Endothelial cell of umbilical vein (primary cell): ENCODE results near the gene DPYD. TPM values are rescaled to one million over a fixed set of nuclear protein-coding genes. Genes with fewer than 3 reads are reported as not detected.

Experiments used
- BruUV-seq: library from RNA; stranded (reverse); fragments of 400-500 nt; replicated peaks from 2 replicates; lab custom pipeline; 2021; lab: Mats Ljungman, UMichigan
- CTCF ChIA-PET: fragments of 300-600, 350-600 bp; sonication (Branson Sonifier 250); formaldehyde crosslinking; loops from one replicate; lab custom pipeline; 2021; ENCODE audit warnings: antibody characterized with exemption, inconsistent platforms; lab: Charles Lee
- POLR2A ChIA-PET: fragments of 300-600, 350-600 bp; sonication (Branson Sonifier 250); formaldehyde crosslinking; loops from one replicate; lab custom pipeline; 2021; ENCODE audit warnings: antibody characterized with exemption, inconsistent platforms; lab: Charles Lee
- DNase-seq: peaks from one replicate; pipeline ENCODE4 v3.0.0-alpha.2; 2011; ENCODE audit warnings: low read depth, low spot score
- FAIRE-seq: peaks from 2 replicates; lab custom pipeline; 2011; peaks lifted over from hg19 to GRCh38; lab: Jason Lieb, UNC
- H2AFZ ChIP-seq: 2 replicates; pipeline ENCODE4 v1.6.0; 2012; ENCODE audit warnings: low read depth, low read length, control low read depth, inconsistent platforms
- H3K27ac ChIP-seq: 2 replicates; pipeline ENCODE4 v1.5.1; 2011; ENCODE audit warnings: low read depth, mild to moderate bottlenecking, control low read depth, low read length, moderate library complexity; ENCODE audit not compliant: insufficient read depth
- H3K27me3 ChIP-seq, 2 experiments: 2 replicates each; pipeline versions ENCODE4 v1.6.0 to v1.6.1; 2011; ENCODE audit warnings: low read length in 2 of 2, mixed read lengths in 1 of 2; ENCODE audit not compliant: control insufficient read depth in 2 of 2, insufficient read depth in 2 of 2
- H3K36me3 ChIP-seq, 2 experiments: 2 replicates in 1 of 2; 3 replicates in 1 of 2; pipeline ENCODE4 v1.5.1; 2011; ENCODE audit warnings: low read length in 2 of 2, mild to moderate bottlenecking in 1 of 2, moderate library complexity in 1 of 2; ENCODE audit not compliant: control insufficient read depth in 2 of 2, insufficient read depth in 2 of 2; ENCODE audit errors: extremely low read depth in 1 of 2
- H3K4me1 ChIP-seq: 3 replicates; pipeline ENCODE4 v1.5.1; 2011; ENCODE audit warnings: mild to moderate bottlenecking, low read length; ENCODE audit not compliant: control insufficient read depth, insufficient read depth; ENCODE audit errors: extremely low read depth
- H3K4me2 ChIP-seq: 2 replicates; pipeline ENCODE4 v1.6.1; 2011; ENCODE audit warnings: low read length, control low read depth, mixed read lengths; ENCODE audit not compliant: insufficient read depth
- H3K4me3 ChIP-seq, 3 experiments: fragments of 200-600 bp in 1 of 3; sonication (generic), shearing (Covaris generic) in 1 of 3; replicated peaks in 1 of 3; 2 replicates each; pipeline ENCODE4 v1.5.1; 2011 to 2016; ENCODE audit warnings: control low read depth in 3 of 3, low read length in 3 of 3, mild to moderate bottlenecking in 2 of 3, inconsistent platforms in 1 of 3, low read depth in 1 of 3, moderate library complexity in 1 of 3; ENCODE audit not compliant: insufficient read depth in 1 of 3
- H3K79me2 ChIP-seq: 2 replicates; pipeline ENCODE4 v1.6.0; 2012; ENCODE audit warnings: low read length, inconsistent platforms; ENCODE audit not compliant: control insufficient read depth, insufficient read depth
- H3K9ac ChIP-seq: replicated peaks from 2 replicates; pipeline ENCODE3; 2011; ENCODE audit warnings: low read length, control low read depth; ENCODE audit not compliant: insufficient read depth; ENCODE audit errors: extremely low read depth
- H3K9me1 ChIP-seq: replicated peaks from 3 replicates; pipeline ENCODE4 v1.6.0; 2011; ENCODE audit warnings: mild to moderate bottlenecking, low read length; ENCODE audit not compliant: control insufficient read depth, insufficient read depth; ENCODE audit errors: extremely low read depth
- H3K9me3 ChIP-seq: replicated peaks from 2 replicates; pipeline ENCODE4 v1.5.1; 2012; ENCODE audit warnings: low read length, inconsistent platforms; ENCODE audit not compliant: control insufficient read depth, insufficient read depth
- H4K20me1 ChIP-seq: replicated peaks from 2 replicates; pipeline ENCODE3; 2011; ENCODE audit warnings: mild to moderate bottlenecking, low read length; ENCODE audit not compliant: control insufficient read depth, insufficient read depth; ENCODE audit errors: extremely low read depth
- EZH2 ChIP-seq: IDR thresholded peaks from 2 replicates; pipeline ENCODE4 v1.6.1; 2012; ENCODE audit warnings: borderline replicate concordance, low read depth, mild to moderate bottlenecking, moderate library complexity, low read length, inconsistent platforms; ENCODE audit not compliant: severe bottlenecking
- FOS ChIP-seq: IDR thresholded peaks from 2 replicates; pipeline ENCODE4 v1.6.1; 2011; ENCODE audit warnings: mild to moderate bottlenecking, low read length, moderate library complexity, borderline replicate concordance; ENCODE audit not compliant: insufficient read depth
- GATA2 ChIP-seq: IDR thresholded peaks from 2 replicates; pipeline ENCODE4 v1.7.0; 2011; ENCODE audit warnings: low read depth, mild to moderate bottlenecking, moderate library complexity, mixed read lengths, low read length; ENCODE audit not compliant: insufficient read length, insufficient read depth
- JUN ChIP-seq: IDR thresholded peaks from 2 replicates; pipeline ENCODE4 v1.6.1; 2011; ENCODE audit warnings: borderline replicate concordance, low read depth; ENCODE audit not compliant: insufficient read length, insufficient read depth
- MYC ChIP-seq: IDR thresholded peaks from one replicate; pipeline ENCODE4 v1.6.1; 2011; ENCODE audit warnings: mild to moderate bottlenecking, low read depth, low read length
- POLR2A ChIP-seq: IDR thresholded peaks from 2 replicates; pipeline ENCODE4 v1.6.1; 2012; ENCODE audit warnings: low read depth, mild to moderate bottlenecking, control low read depth, low read length
- POLR2AphosphoS5 ChIP-seq: IDR thresholded peaks from 2 replicates; pipeline ENCODE4 v1.6.1; 2012; ENCODE audit warnings: low read depth, mild to moderate bottlenecking, control low read depth, low read length, moderate library complexity; ENCODE audit not compliant: insufficient read depth
- dilution Hi-C: fragments of 300-500 bp; cut with MboI; formaldehyde crosslinking; loops from one replicate; pipeline ENCODE4 v1.15.0; 2019; ENCODE audit warnings: low sequenced_read_pairs; ENCODE audit not compliant: extremely low pct_ligation_motif_present
- intact Hi-C: fragments of 100-400 bp; cut with micrococcal nuclease; formaldehyde crosslinking; loops from one replicate; pipeline ENCODE4 v1.10.0; 2022
- polyA plus RNA-seq, 4 experiments: library from polyadenylated mRNA; depleted of rRNA in 3 of 4; stranded (reverse) in 3 of 4; unstranded in 1 of 4; fragments of >200 nt; gene quantifications; 2 replicates each; pipeline versions ENCODE4 v1.2.1 to v1.2.3, GENCODE V29; 2011 to 2012; ENCODE audit warnings: missing spikeins in 1 of 4
- total RNA-seq: library from RNA; stranded (reverse); gene quantifications from 2 replicates; pipeline ENCODE4 v1.2.3, GENCODE V29; 2021
- TF ChIP-seq, protein P1 (sequence below), 2 donors: IDR thresholded peaks; 1 replicate in 1 of 2; 2 replicates in 1 of 2; pipeline ENCODE4 v1.5.1; 2011; ENCODE audit warnings: low read length in 2 of 2, mild to moderate bottlenecking in 2 of 2, moderate library complexity in 2 of 2, control low read depth in 1 of 2, inconsistent platforms in 1 of 2, low read depth in 1 of 2; ENCODE audit not compliant: insufficient read depth in 1 of 2; ENCODE audit errors: extremely low read depth in 1 of 2
- TF ChIP-seq, protein P2 (sequence below): IDR thresholded peaks from 2 replicates; pipeline ENCODE4 v1.6.1; 2011; ENCODE audit not compliant: insufficient read depth, insufficient read length

The DPYD gene
- total and polyA plus RNA-seq, 2 donors (not counting 3 experiments of a cell fraction or from before 2014, with no cell fraction given): 4.6 to 15.1 TPM

DNA sequence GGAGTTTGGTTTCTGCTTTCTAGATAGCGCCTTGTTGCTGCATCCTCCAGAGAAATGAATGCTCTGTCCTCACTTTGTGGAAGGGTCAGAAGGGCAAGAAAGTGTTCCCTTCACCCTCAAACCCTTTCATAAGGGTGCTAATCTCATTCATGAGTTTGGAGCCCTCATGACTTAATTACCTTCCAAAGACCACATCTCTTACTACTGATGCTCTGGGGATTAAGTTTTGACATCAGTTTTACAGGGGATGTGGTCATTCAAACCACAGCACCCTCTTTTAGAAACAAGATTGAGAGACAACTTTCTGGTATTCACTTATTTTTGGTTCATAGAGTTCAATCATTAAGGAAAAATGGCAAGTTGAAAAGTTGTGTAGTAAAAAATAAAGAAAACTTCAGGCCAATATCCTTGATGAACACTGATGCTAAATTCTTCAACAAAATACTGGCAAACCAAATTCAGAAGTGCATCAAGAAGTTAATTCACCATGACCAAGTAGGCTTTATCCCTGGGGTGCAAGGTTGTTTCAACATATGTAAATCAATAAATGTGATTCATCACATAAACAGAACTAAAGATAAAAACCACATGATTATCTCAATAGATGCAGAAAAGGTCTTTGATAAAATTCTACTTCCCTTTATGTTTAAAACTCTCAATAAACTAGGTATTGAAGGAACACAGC lies 757.1 kb downstream of the DPYD start:
- Histone ChIP-seq H3K79me2 (no peaks in the 10 kb centered on the region), H3K4me3 (no peak overlapping the region), H3K4me2 (no peak overlapping the region), H3K9me3 (no peaks in the 10 kb centered on the region), H3K27me3 (no peaks in the 10 kb centered on the region), H3K9me1 (no peaks in the 10 kb centered on the region), H4K20me1 (no peaks in the 10 kb centered on the region), H2AFZ (no peak overlapping the region), H3K4me1 (no peaks in the 10 kb centered on the region), H3K36me3 (no peaks in the 10 kb centered on the region), H3K9ac (no peak overlapping the region), H3K27ac (no peak overlapping the region)
- TF ChIP-seq GATA2 (no peak), JUN (no peak), EZH2 (no peak), MYC (no peak), FOS (no peak), POLR2AphosphoS5 (no peak), POLR2A (no peak)
- TF ChIP-seq, protein P1, sequence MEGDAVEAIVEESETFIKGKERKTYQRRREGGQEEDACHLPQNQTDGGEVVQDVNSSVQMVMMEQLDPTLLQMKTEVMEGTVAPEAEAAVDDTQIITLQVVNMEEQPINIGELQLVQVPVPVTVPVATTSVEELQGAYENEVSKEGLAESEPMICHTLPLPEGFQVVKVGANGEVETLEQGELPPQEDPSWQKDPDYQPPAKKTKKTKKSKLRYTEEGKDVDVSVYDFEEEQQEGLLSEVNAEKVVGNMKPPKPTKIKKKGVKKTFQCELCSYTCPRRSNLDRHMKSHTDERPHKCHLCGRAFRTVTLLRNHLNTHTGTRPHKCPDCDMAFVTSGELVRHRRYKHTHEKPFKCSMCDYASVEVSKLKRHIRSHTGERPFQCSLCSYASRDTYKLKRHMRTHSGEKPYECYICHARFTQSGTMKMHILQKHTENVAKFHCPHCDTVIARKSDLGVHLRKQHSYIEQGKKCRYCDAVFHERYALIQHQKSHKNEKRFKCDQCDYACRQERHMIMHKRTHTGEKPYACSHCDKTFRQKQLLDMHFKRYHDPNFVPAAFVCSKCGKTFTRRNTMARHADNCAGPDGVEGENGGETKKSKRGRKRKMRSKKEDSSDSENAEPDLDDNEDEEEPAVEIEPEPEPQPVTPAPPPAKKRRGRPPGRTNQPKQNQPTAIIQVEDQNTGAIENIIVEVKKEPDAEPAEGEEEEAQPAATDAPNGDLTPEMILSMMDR (IDR thresholded peaks at IDR 0.05; ENCODE audit: extremely low read depth in 1 of 2, insufficient read depth in 1 of 2, low read depth in 1 of 2, low read length in 2 of 2): no peak
- TF ChIP-seq, protein P2, sequence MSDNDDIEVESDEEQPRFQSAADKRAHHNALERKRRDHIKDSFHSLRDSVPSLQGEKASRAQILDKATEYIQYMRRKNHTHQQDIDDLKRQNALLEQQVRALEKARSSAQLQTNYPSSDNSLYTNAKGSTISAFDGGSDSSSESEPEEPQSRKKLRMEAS: no peak
- CTCF ChIA-PET: no interaction called here
- DNase-seq (no peak), FAIRE-seq (no peak)
- POLR2A ChIA-PET: no interaction called here
- dilution Hi-C loops (no loop called here), intact Hi-C loops (no loop called here)
- BruUV-seq: no TSS peak
